Prostate gland (tissue), 2 donors: Measurements from ENCODE around the gene MMP25. TPM values are rescaled to one million over a fixed set of nuclear protein-coding genes. Genes with fewer than 3 reads are reported as not detected.
"Not testable (repeated sequence)": the region's sequence is repeated elsewhere in the genome, so short reads cannot be mapped to it uniquely, and the experiment has no call there.

ENCODE experiments used
- DNase-seq: peaks from one replicate; pipeline ENCODE4 v3.0.0-alpha.2; 2019; ENCODE audit warnings: low spot score
- H3K27ac ChIP-seq, 2 donors: fragments of 200-600 bp; sonication (generic); 2 replicates each; pipeline ENCODE4 v1.5.1; 2017 to 2019
- H3K27me3 ChIP-seq: fragments of 200-600 bp; sonication (generic); replicated peaks from 2 replicates; pipeline ENCODE4 v1.5.1; 2019; ENCODE audit not compliant: insufficient read depth
- H3K36me3 ChIP-seq, 2 donors: fragments of 200-600 bp; sonication (generic); 1 replicate in 1 of 2; 2 replicates in 1 of 2; pipeline versions ENCODE4 v1.5.1 to v1.8.1; 2017 to 2019
- H3K4me1 ChIP-seq: fragments of 200-600 bp; sonication (generic); replicated peaks from 2 replicates; pipeline ENCODE4 v1.5.1; 2019
- H3K4me3 ChIP-seq, 2 donors: fragments of 200-600 bp; sonication (generic); 2 replicates each; pipeline ENCODE4 v1.5.1; 2017 to 2019
- H3K9me3 ChIP-seq: fragments of 200-600 bp; sonication (generic); 2 replicates; pipeline ENCODE4 v1.5.1; 2017
- POLR2A ChIP-seq: fragments of 450-650 bp; IDR thresholded peaks from one replicate; pipeline ENCODE4 v1.6.1; 2016; ENCODE audit warnings: antibody characterized with exemption, mild to moderate bottlenecking
- POLR2AphosphoS5 ChIP-seq: sonication (generic); formaldehyde crosslinking; IDR thresholded peaks from one replicate; pipeline ENCODE4 v1.6.1; 2017; ENCODE audit warnings: antibody characterized with exemption
- WGBS: methylation state at CpG from one replicate; pipeline ENCODE4 v1.1.5; 2018; 5-methylcytosine and 5-hydroxymethylcytosine counted together
- intact Hi-C: fragments of 100-400 bp; cut with DNase I; formaldehyde crosslinking; loops from one replicate; pipeline ENCODE4 v1.14.2; 2022
- total RNA-seq, 2 donors: library from RNA; depleted of rRNA; stranded (reverse); fragments of >200 nt; gene quantifications; one replicate each; pipeline ENCODE4 v1.1.0, GENCODE V29; 2016
- TF ChIP-seq, protein P1 (sequence below), 4 experiments: fragments of 200-600 bp in 2 of 4; fragments of 450-650 bp in 2 of 4; sonication (generic) in 2 of 4; IDR thresholded peaks; 1 replicate in 3 of 4; 2 replicates in 1 of 4; pipeline ENCODE4 v1.5.1; 2016 to 2019; ENCODE audit warnings: antibody characterized with exemption in 4 of 4, mild to moderate bottlenecking in 2 of 4, moderate library complexity in 2 of 4

Gene MMP25
- total RNA-seq, 2 donors from 2014 or later = 0.74 to 1.4 TPM

DNA sequence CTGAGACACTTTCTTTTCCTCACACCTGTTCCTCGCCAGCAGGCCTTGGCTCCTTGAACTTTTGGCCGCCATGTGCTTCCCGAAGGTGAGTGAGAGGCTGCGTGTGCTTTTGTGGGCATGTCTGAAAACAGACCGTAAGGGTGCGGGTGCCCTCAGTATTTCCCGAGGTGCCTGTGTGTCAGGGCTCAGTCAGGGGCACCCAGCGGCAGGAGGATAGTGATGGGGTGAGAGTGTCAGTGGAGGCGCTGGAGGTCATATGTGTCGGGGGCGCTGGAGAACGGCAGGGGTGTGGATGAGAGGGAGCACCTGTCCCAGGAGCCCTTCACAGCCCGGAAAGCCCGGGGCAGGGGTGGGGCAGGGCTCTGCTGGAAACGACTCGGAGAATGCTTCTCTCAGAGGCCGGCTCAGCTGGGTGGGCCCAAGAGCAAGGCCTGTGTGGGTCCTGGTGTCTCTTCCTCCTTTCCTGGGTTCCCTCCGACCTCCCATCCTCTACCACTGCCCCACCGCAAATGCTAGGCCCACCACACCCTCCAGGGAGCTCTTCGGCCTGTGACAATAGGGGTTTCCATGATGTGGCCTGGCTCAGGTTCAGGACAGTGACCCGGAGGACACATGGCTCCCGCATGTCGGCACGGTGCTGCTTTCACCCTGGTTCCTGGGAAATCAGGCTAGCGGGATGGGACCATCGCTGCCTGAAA, 19.5 kb downstream of the MMP25 start:
- TF ChIP-seq, protein P1, sequence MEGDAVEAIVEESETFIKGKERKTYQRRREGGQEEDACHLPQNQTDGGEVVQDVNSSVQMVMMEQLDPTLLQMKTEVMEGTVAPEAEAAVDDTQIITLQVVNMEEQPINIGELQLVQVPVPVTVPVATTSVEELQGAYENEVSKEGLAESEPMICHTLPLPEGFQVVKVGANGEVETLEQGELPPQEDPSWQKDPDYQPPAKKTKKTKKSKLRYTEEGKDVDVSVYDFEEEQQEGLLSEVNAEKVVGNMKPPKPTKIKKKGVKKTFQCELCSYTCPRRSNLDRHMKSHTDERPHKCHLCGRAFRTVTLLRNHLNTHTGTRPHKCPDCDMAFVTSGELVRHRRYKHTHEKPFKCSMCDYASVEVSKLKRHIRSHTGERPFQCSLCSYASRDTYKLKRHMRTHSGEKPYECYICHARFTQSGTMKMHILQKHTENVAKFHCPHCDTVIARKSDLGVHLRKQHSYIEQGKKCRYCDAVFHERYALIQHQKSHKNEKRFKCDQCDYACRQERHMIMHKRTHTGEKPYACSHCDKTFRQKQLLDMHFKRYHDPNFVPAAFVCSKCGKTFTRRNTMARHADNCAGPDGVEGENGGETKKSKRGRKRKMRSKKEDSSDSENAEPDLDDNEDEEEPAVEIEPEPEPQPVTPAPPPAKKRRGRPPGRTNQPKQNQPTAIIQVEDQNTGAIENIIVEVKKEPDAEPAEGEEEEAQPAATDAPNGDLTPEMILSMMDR (IDR thresholded peaks at IDR 0.05) = no peak
- no peak for TF ChIP-seq POLR2A

GRCh38 chr16:3066440-3066748, 20.0 kb downstream of the MMP25 start:
- H3K4me3 ChIP-seq = peak overlapping the region; percentile 6 to 7
- H3K4me1 ChIP-seq = no peaks in the 10 kb centered on the region
- TF ChIP-seq POLR2AphosphoS5 (no peak), POLR2A (no peak)
- TF ChIP-seq, protein P1 (IDR thresholded peaks at IDR 0.05) = no peak
- DNase-seq = no peak
- H3K9me3 ChIP-seq = no peaks in the 10 kb centered on the region
- WGBS = 88% methylated on average over 7 of the region's 7 CpGs
- peak overlapping the region in 1 of 2 donors; percentile 40 for H3K27ac ChIP-seq
- H3K36me3 ChIP-seq = no peaks in the 10 kb centered on the region
- no peaks in the 10 kb centered on the region for H3K27me3 ChIP-seq
- intact Hi-C loops = no loop called here

More for the DNA sequence above, 19.5 kb downstream of the MMP25 start:
- intact Hi-C loops = no loop called here
- Histone ChIP-seq H3K27ac (peak overlapping the region; percentile 40 to 50), H3K4me1 (no peaks in the 10 kb centered on the region), H3K9me3 (no peaks in the 10 kb centered on the region), H3K36me3 (no peaks in the 10 kb centered on the region), H3K4me3 (peak overlapping the region; percentile 6 to 7), H3K27me3 (no peaks in the 10 kb centered on the region)
- DNase-seq = no peak
- 64% methylated on average over 26 of the region's 26 CpGs for WGBS

DNA sequence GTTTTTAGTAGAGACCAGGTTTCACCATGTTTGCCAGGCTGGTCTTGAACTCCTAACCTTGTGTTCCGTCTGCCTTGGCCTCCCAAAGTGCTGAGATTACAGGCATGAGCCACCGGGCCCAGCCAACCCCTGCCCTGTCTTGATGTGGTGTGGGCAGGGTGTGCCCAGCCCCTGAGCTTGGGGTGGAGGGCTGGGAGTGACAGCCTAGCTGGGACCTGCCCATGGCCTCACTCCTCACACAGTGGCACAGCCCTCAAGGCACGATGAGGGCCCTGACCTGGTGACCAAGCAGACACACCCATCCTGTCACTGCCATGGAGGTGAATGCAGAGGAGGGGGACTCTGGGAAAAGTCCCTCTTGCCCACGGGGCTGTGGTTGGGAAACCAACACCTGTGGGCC, 22.1 kb downstream of the MMP25 start:
- intact Hi-C loops = no loop called here
- H3K27ac ChIP-seq = no peak overlapping the region
- TF ChIP-seq, protein P1 (IDR thresholded peaks at IDR 0.05) = no peak
- TF ChIP-seq POLR2AphosphoS5 (no peak), POLR2A (no peak)
- DNase-seq = no peak
- H3K9me3 ChIP-seq = no peaks in the 10 kb centered on the region
- H3K36me3 ChIP-seq = no peaks in the 10 kb centered on the region
- H3K27me3 ChIP-seq = no peaks in the 10 kb centered on the region
- no peaks in the 10 kb centered on the region for H3K4me1 ChIP-seq
- H3K4me3 ChIP-seq = no peak overlapping the region
- WGBS = 57% methylated on average over 4 of the region's 4 CpGs

DNA sequence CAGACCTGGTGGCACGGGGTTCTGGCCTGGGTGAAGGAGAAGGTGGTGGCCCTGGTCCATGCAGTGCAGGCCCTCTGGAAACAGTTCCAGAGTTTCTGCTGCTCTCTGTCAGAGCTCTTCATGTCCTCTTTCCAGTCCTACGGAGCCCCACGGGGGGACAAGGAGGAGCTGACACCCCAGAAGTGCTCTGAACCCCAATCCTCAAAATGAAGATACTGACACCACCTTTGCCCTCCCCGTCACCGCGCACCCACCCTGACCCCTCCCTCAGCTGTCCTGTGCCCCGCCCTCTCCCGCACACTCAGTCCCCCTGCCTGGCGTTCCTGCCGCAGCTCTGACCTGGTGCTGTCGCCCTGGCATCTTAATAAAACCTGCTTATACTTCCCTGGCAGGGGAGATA, 22.8 kb downstream of the MMP25 start:
- H3K9me3 ChIP-seq, H3K27ac ChIP-seq, intact Hi-C loops, H3K27me3 ChIP-seq, H3K4me1 ChIP-seq, H3K36me3 ChIP-seq, H3K4me3 ChIP-seq, DNase-seq: not testable (repeated sequence)
- WGBS = 84% methylated on average over 10 of the region's 11 CpGs

DNA sequence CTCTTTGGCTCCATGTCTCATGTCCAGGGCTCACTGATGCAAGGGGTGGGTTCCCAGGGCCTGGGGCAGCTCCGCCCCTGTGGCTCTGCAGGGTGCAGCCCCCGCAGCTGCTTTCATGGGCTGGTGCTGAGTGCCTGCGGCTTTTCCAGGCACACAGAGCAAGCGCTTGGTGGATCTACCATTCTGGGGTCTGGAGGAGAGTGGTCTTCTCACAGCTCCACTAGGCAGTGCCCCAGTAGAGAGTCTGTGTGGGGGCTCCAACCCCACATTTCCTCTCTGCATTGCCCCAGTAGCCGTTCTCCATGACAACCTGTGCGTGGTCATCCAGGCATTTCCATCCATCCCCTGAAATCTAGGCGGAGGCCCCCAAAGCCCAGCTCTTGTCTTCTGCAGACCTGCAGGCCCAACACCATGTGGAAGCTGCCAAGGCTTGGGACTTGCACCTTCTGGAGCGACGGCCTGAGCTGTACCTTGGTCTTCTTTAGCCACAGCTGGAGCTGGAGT, 24.3 kb downstream of the MMP25 start:
- DNase-seq = no peak
- Histone ChIP-seq H3K4me3 (no peak overlapping the region), H3K9me3 (no peaks in the 10 kb centered on the region), H3K27ac (no peak overlapping the region), H3K27me3 (no peaks in the 10 kb centered on the region), H3K4me1 (no peaks in the 10 kb centered on the region), H3K36me3 (no peaks in the 10 kb centered on the region)
- TF ChIP-seq POLR2A = no peak
- TF ChIP-seq, protein P1 (IDR thresholded peaks at IDR 0.05) = no peak
- TF ChIP-seq POLR2AphosphoS5 = no peak
- WGBS = 87% methylated on average over 9 of the region's 9 CpGs
- intact Hi-C loops = no loop called here
